Calu3 (cell line): ENCODE data around the gene MLH3. TPM values are rescaled to one million over a fixed set of nuclear protein-coding genes. Genes with fewer than 3 reads are reported as not detected.

ENCODE experiments used
- BruUV-seq: library from RNA; stranded (reverse); fragments of 400-500 nt; replicated peaks from 2 replicates; lab custom pipeline; 2021; lab: Mats Ljungman, UMichigan
- CTCF ChIA-PET: fragments of 300-600 bp; sonication (Branson Sonifier 250); formaldehyde crosslinking; loops from one replicate; lab custom pipeline; 2022; ENCODE audit warnings: antibody characterized with exemption; lab: Charles Lee
- DNase-seq: peaks from one replicate; pipeline ENCODE4 v3.0.0; 2022
- H3K27ac Mint-ChIP-seq: one replicate; pipeline ENCODE4 v1.8.0; 2022; ENCODE audit warnings: mixed read lengths; ENCODE audit not compliant: unreplicated experiment
- H3K27me3 Mint-ChIP-seq: one replicate; pipeline ENCODE4 v1.8.0; 2022; ENCODE audit warnings: mixed read lengths; ENCODE audit not compliant: unreplicated experiment
- H3K36me3 Mint-ChIP-seq: one replicate; pipeline ENCODE4 v1.8.0; 2022; ENCODE audit warnings: mild to moderate bottlenecking, moderate library complexity, mixed read lengths; ENCODE audit not compliant: insufficient read depth, unreplicated experiment
- H3K4me1 Mint-ChIP-seq: one replicate; pipeline ENCODE4 v1.8.0; 2022; ENCODE audit warnings: mild to moderate bottlenecking, low read depth, mixed read lengths; ENCODE audit not compliant: unreplicated experiment
- H3K4me3 Mint-ChIP-seq: one replicate; pipeline ENCODE4 v1.8.0; 2022; ENCODE audit warnings: mild to moderate bottlenecking, low read depth, moderate library complexity, mixed read lengths; ENCODE audit not compliant: unreplicated experiment
- H3K9me3 Mint-ChIP-seq: one replicate; pipeline ENCODE4 v1.8.0; 2022; ENCODE audit warnings: low read depth, mixed read lengths; ENCODE audit not compliant: unreplicated experiment
- intact Hi-C: fragments of 100-400 bp; cut with micrococcal nuclease; formaldehyde crosslinking; loops from one replicate; pipeline ENCODE4 v1.10.0; 2022; ENCODE audit not compliant: unreplicated experiment
- total RNA-seq: library from RNA; stranded (reverse); gene quantifications from 2 replicates; pipeline ENCODE4 v1.2.3, GENCODE V29; 2022
- TF ChIP-seq, protein P1 (sequence below): fragments of 200-600 bp; IDR thresholded peaks from one replicate; pipeline ENCODE4 v1.8.0; 2022; ENCODE audit warnings: antibody characterized with exemption; ENCODE audit not compliant: unreplicated experiment

Gene MLH3
- total RNA-seq, 1 experiment from 2014 or later = 24.7 TPM

GRCh38 chr14:74976264-74977113, 74.8 kb downstream of the MLH3 start:
- no peak overlapping the region for H3K4me3 Mint-ChIP-seq
- no peaks in the 10 kb centered on the region for H3K4me1 Mint-ChIP-seq
- DNase-seq = no peak
- TF ChIP-seq, protein P1, sequence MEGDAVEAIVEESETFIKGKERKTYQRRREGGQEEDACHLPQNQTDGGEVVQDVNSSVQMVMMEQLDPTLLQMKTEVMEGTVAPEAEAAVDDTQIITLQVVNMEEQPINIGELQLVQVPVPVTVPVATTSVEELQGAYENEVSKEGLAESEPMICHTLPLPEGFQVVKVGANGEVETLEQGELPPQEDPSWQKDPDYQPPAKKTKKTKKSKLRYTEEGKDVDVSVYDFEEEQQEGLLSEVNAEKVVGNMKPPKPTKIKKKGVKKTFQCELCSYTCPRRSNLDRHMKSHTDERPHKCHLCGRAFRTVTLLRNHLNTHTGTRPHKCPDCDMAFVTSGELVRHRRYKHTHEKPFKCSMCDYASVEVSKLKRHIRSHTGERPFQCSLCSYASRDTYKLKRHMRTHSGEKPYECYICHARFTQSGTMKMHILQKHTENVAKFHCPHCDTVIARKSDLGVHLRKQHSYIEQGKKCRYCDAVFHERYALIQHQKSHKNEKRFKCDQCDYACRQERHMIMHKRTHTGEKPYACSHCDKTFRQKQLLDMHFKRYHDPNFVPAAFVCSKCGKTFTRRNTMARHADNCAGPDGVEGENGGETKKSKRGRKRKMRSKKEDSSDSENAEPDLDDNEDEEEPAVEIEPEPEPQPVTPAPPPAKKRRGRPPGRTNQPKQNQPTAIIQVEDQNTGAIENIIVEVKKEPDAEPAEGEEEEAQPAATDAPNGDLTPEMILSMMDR = no peak
- H3K27me3 Mint-ChIP-seq = no peaks in the 10 kb centered on the region
- H3K27ac Mint-ChIP-seq = no peak overlapping the region
- CTCF ChIA-PET = no interaction called here
- intact Hi-C loops = no loop called here
- H3K9me3 Mint-ChIP-seq = no peaks in the 10 kb centered on the region
- no TSS peak for BruUV-seq
- no peaks in the 10 kb centered on the region for H3K36me3 Mint-ChIP-seq

DNA sequence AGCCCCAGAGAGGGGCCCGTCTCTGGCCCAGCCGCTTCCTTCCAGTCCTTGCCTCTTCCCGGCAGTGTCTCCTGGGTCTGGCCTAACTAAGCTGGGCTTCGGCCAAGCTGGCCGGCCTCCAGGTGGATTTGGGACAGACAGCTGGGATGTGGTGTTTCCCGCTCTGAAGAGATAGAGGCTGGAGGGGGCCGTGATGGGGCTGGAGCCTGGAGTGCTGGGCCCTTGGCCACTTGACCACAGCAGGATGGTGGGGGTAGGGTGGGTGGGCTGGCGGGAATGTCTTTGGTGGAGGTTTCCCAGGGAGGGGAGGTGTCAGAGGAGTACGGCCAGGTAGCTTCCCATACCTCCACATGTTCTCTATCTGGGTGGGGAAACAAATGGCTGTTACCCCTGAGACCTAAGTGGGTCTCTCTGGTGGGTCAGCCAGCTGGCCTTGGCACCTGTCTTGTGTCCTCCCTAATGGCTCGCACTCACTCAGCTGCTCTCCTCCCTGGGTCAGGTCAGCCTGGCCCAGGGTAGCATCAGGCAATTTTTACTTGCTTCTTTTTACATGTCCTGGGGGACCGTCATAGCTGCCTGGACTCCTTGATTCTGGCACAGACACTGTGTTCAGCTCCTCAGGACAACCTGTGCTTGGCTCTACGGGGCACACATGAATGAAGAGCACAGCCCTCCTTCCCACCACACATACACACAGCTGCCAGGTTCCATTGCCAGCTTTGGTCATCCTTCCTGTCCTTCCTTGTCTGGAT, 76.0 kb downstream of the MLH3 start:
- CTCF ChIA-PET = no interaction called here
- Mint-ChIP-seq H3K36me3 (no peaks in the 10 kb centered on the region), H3K4me3 (no peak overlapping the region), H3K4me1 (no peaks in the 10 kb centered on the region), H3K9me3 (no peaks in the 10 kb centered on the region), H3K27me3 (no peaks in the 10 kb centered on the region), H3K27ac (no peak overlapping the region)
- intact Hi-C loops = no loop called here
- TF ChIP-seq, protein P1 = no peak
- BruUV-seq = no TSS peak
- DNase-seq = no peak

GRCh38 chr14:74974364-74975058, 76.8 kb downstream of the MLH3 start:
- H3K4me1 Mint-ChIP-seq = no peaks in the 10 kb centered on the region
- DNase-seq = no peak
- H3K27ac Mint-ChIP-seq = no peak overlapping the region
- BruUV-seq = no TSS peak
- H3K9me3 Mint-ChIP-seq = no peaks in the 10 kb centered on the region
- intact Hi-C loops = no loop called here
- TF ChIP-seq, protein P1 = no peak
- no peaks in the 10 kb centered on the region for H3K27me3 Mint-ChIP-seq
- no peak overlapping the region for H3K4me3 Mint-ChIP-seq
- no peaks in the 10 kb centered on the region for H3K36me3 Mint-ChIP-seq
- CTCF ChIA-PET = no interaction called here

DNA sequence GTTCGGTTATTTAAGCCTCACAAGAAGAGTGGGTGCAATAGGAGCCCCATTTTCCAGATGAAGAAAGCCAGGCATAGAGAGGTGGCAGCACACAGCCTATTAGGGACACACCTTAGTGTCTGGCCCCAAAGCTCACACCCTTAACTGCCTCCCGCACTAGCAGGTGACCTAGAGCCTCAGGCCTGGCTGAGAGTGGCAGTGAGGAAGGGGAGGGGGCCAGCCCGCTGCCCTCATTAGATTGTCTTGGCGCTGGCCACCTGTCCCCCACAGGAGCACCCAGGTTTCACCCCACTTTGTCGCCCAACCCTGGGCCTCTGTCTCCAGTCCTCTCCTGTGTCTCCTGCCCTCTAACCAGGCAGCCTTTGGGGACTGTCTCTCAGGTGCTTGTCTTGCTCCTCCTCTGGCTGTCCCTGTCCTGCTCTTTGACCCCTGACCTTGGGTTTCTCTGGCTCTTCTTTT, 77.3 kb downstream of the MLH3 start:
- Mint-ChIP-seq H3K36me3 (no peaks in the 10 kb centered on the region), H3K9me3 (no peaks in the 10 kb centered on the region), H3K27ac (no peak overlapping the region), H3K27me3 (no peaks in the 10 kb centered on the region), H3K4me3 (no peak overlapping the region), H3K4me1 (no peaks in the 10 kb centered on the region)
- intact Hi-C loops = no loop called here
- TF ChIP-seq, protein P1 = no peak
- DNase-seq = no peak
- BruUV-seq = no TSS peak
- CTCF ChIA-PET = no interaction called here
